GM12874 (cell line): ENCODE measurements around the gene FBXO7.

Experiments used
- TF ChIP-seq, protein P1 (sequence below): IDR thresholded peaks from 2 replicates; pipeline ENCODE4 v1.5.1; 2011; ENCODE audit warnings: low read depth, mild to moderate bottlenecking, control low read depth, low read length, moderate library complexity; ENCODE audit not compliant: insufficient read depth

The FBXO7 gene

DNA sequence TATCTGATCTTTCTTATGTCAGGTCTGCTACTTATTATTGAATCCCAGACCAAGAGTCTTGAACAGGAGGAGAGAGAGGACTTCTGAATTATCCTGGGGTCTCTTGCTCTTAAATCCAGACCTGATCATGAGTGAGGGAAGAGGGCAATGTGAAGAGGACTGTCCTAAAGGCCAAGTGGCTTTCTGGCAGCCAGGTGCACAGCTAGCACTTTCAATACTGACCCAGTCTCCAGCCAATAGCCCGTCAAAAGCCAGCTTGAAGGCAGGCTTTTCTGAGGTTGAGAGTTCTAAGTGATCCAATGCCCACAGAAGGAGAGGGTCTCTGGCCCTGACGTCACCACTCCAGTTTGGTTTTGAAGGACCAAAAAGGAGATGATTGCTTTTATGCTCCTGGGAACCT is 37.2 kb downstream of the FBXO7 start:
- TF ChIP-seq, protein P1, sequence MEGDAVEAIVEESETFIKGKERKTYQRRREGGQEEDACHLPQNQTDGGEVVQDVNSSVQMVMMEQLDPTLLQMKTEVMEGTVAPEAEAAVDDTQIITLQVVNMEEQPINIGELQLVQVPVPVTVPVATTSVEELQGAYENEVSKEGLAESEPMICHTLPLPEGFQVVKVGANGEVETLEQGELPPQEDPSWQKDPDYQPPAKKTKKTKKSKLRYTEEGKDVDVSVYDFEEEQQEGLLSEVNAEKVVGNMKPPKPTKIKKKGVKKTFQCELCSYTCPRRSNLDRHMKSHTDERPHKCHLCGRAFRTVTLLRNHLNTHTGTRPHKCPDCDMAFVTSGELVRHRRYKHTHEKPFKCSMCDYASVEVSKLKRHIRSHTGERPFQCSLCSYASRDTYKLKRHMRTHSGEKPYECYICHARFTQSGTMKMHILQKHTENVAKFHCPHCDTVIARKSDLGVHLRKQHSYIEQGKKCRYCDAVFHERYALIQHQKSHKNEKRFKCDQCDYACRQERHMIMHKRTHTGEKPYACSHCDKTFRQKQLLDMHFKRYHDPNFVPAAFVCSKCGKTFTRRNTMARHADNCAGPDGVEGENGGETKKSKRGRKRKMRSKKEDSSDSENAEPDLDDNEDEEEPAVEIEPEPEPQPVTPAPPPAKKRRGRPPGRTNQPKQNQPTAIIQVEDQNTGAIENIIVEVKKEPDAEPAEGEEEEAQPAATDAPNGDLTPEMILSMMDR = no peak

DNA sequence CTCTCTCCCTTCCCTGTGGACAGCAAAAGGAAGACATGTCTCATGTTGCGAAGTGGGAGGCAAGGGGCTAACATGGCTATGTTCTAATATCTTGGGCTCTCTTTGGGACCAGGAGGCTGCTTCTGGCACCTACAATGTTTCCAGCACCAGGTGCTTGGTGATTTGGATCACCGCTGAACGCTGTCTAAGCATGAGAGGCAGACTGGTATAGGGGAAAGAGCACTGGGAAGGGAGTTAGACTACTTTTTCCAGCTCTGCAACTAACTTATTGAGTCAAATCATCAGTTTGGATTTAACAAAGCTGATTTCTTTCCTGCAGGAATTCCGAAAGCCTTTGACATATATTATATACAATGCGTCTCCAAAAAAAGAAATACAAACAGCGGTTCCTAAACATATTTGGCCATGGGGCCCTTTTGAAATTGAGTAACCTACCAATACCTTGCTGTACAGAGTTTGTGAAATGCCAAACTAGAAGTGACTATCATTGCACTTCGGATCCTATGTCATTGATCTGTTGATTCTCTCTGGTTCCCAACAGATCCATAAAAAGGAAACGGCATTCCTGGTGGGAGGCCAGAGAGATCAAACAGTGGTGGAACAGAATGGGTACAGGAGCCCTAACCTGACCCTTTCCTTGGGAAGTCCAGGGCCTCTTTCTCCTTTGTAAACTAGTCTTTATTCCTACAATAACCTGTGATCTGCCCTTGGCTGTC is 37.8 kb downstream of the FBXO7 start:
- TF ChIP-seq, protein P1 = no peak

DNA sequence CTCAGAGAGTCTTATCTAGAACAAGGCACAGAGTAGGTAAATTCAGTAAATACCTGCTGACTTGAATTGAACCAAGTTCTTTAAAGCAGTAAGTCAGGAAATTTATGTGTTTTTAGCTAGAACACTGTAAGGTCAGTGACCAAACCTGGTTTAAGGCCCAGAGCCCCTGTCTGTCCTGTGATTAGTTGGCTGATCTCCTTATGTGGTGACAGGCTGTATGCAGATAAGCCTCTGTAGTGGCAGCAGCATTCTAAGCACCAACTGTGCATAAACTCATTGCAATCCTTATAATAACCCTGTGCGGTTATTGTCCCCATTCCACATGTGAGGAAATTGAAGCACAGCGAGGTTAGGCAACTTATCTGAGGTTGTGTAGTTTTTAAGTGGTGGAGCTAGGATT is 40.5 kb downstream of the FBXO7 start:
- TF ChIP-seq, protein P1 = no peak

DNA sequence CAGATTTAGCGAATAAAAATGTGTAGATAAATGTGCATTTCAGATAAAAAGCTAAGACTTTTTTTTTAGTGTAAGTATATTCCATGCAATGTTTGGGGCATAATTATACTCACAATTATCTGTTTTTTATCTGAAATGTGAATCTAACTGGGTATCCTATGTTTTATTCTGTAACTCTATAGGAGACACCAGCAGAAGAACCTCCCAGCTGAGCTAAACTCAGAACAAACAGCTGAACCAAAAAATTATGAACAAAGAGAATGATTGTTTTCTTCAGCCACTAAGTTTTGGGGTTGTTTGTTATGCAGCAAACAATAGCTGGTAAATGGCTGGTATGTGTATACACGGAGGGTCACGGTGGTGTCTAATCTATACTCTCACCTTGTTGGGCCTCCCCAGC is 42.9 kb downstream of the FBXO7 start:
- TF ChIP-seq, protein P1 = no peak

DNA sequence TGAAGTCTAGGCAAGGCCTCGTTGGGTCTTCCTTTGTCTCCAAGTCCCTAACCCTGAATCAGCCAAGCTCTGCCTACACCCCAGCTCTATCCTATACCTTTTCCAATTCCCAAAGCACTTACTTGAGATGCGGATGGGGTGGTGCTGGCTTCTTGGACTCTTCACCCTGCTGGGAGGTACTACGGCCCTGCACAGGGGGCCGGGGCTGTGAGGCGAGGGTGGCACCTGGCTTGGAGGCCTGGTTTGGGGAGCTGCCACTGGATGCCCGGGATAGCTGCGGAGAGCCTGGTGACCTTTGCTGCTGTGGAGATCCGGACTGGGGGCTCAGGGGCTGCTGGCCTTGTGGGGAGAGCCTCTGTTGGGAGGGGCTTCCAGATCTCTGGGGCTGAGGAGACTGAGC is 43.3 kb downstream of the FBXO7 start:
- TF ChIP-seq, protein P1 = no peak

DNA sequence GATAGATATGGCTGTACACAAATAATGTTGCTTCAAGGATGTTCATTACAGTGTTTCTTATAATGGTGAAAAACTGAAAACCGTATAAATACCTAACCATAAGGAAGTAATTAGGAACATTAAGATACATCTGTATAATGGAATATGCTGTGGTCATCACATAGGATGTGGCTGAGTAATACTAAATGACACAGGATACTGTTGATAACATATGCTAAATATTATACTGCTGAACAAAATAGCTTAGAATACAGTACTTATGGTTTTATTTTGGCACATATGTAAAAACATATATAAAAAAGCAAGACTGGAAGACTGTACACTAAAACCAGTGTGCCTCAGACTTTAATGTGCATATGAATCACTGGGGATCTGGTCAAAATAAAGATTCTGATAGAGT is 43.8 kb downstream of the FBXO7 start:
- TF ChIP-seq, protein P1 = no peak

DNA sequence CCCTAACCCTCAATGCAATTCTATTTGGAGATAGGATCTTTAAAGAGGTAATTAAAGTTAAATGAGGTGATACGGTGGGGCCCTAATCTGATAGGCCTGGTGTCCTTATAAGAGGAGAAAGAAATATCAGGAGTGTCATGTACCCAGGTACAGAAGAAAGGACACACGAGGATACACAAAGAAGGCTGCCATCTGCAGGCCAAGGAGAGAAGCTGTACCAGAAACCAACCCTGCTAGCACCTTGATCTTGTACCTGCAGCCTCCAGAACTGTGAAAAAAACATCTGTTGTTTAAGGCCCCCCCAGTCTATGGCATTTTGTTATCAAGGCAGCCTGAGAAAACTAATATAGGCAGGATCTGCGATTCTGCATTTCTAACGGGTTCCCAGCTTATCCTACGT is 44.2 kb downstream of the FBXO7 start:
- TF ChIP-seq, protein P1 = peak; percentile 31; the same call in 1 of the 2 replicates

DNA sequence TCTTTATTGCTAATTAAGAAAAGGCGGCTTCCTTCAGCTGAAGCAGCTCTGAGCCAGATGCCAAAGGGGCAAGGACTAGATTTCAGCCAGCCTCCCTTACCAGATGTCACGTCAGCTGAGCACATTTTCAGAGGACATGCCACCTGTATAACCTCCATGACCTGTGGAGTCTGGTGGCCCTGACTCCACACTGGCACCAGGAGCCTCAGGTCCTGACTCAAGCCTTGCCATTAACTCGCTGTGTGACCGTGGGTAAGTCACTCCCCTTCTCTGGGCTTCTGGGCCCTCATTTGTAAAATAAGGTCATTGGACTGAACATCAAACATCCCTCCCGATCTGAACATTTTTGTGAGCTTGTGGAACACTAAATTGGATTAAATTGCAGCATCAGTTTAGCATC is 46.0 kb downstream of the FBXO7 start:
- TF ChIP-seq, protein P1 = no peak
